GM10266 (cell line): ENCODE results near the gene FBXO40.

ENCODE experiments used
- DNase-seq: peaks from one replicate; pipeline ENCODE4 v3.0.0; 2012; ENCODE audit errors: extremely low spot score
- CTCF ChIP-seq: IDR thresholded peaks from 2 replicates; pipeline ENCODE4 v1.5.1; 2012; ENCODE audit warnings: mild to moderate bottlenecking, low read depth; ENCODE audit not compliant: control insufficient read depth, insufficient read depth; ENCODE audit errors: missing control alignments

Gene FBXO40

GRCh38 chr3:121637922-121638321 is 44.7 kb downstream of the FBXO40 start:
- DNase-seq = no peak
- no peak for TF ChIP-seq CTCF

DNA sequence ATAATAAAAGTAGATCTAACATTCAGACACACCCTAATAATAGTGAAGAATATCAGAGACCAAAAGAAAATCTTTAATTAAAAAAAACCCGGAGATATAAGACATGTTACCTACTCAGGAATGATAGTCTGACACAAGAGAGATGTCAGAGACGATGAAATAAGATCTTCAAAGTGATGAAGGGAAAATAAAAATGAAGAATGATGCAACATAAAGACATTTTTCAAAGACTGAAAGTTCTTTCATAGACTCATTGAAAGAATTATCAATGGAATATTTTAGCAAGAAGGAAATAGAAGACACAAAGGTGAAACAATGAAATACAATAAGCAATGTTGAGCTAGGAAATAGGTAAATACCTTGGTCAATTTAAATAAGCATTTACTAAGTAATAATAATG is 47.9 kb downstream of the FBXO40 start:
- no peak for TF ChIP-seq CTCF
- no peak for DNase-seq

DNA sequence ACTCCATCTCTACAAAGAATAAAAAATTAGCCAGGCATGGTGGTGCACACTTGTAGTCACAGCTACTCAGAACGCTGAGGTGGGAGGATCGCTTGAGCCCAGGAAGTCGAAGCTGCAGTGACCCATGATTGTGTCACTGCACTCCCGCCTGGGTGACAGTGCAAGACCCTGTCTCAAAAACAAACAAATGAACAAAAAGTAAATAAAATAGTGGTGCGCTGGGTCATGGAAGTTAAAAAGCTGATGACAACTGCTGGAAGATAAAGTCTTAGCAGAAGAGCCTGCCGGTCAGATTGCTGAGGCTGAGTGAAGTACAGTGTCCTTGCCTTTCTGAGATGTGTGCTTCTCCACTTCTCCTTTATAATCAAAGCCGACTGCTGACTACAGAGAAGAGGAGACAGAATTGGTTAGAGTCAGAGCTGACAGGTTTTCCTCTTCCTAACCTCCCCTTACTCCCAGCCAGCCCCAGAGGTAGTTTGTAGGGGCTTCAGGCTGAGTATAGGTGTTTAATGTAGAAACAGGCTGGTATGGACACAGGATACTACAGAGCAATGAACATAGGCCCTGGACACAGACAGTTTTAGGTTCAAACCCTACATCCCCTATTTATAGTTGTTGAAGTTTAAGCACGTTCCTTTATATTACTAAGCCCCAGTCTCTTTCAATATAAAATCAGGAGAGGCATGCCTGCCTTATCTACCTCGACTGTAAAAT is 49.6 kb downstream of the FBXO40 start:
- DNase-seq = no peak
- no peak for TF ChIP-seq CTCF

DNA sequence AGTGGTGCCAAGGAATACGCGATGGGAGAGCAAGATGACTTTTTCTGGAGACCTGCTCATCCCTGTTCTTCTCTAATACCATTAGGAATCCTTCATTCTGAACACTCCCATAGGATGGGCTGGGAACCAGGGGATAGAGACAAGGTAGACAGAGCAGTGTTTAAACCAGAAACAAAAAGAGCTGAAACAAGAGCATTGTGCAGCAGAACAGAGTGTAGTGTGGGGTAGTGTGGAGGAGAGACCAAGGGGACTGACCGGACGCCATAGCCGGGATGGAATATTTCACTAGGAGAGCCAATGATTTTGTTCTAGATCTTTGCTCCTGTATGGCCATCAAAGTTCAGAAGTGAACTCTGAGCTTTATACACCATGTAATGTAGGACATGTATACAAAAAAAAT is 51.9 kb downstream of the FBXO40 start:
- DNase-seq = no peak
- TF ChIP-seq CTCF = no peak

GRCh38 chr3:121648219-121648958 is 55.2 kb downstream of the FBXO40 start:
- DNase-seq = no peak
- no peak for TF ChIP-seq CTCF

- TF ChIP-seq CTCF = no peak
- DNase-seq = no peak
Observed at GRCh38 chr3:121649645-121650044, 56.5 kb downstream of the FBXO40 start.

GRCh38 chr3:121651684-121652083 is 58.5 kb downstream of the FBXO40 start:
- no peak for DNase-seq
- TF ChIP-seq CTCF = no peak
